Measurements from ENCODE around the gene SRRM5. TPM values are rescaled to one million over a fixed set of nuclear protein-coding genes. Genes with fewer than 3 reads are reported as not detected.

SRRM5 gene

DNA sequence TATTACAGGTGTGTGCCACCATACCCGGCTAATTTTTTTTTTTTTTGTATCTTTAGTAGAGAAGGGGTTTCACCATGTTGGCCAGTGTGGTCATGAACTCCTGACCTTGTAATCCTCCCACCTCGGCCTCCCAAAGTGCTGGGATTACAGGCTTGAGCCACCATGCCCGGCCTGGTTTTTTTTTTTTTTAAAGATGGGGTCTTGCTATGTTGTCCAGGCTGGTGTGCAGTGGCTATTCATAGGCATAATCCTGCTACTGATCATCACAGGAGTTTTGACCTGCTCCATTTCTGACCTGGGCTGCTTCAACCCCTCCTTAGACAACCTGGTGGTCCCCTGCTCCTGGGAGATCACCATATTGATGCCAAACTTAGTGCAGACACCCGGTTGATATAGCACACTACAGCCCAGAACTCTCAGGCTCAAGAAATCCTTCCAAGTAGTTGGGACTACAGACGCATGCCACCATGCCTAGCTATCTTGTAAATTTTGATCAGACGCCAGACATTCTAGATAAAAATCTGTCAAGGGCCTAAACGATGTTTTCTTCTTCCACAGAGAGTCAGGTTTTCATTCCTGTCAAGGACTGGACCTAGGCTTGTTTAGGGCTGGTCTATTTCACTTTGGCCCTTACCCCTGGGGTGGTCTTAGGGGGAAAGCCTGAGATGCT, 48.5 kb downstream of the SRRM5 start:
- no peaks in the 10 kb centered on the region for H3K79me1 ChIP-seq (ENCODE audit: low read length)
- no peak overlapping the region for H2AK5ac ChIP-seq (ENCODE audit: low read length)
- H3K27me3 ChIP-seq (ENCODE audit: insufficient read depth, low read length, poor library complexity), result no peaks in the 10 kb centered on the region
- H3K36me3 ChIP-seq (ENCODE audit: control insufficient read depth, insufficient read depth, low read length), result peaks cover 2% of the 10 kb centered on the region
- no peak overlapping the region for H3K56ac ChIP-seq (ENCODE audit: low read length)
- no peak overlapping the region for H3K23ac ChIP-seq (ENCODE audit: low read length)
- H2BK120ac ChIP-seq (ENCODE audit: low read depth, low read length), result no peak overlapping the region
- H4K8ac ChIP-seq (ENCODE audit: low read depth, low read length), result no peak overlapping the region
- no CpG with 5 or more reads among the region's 7 CpGs for WGBS (ENCODE audit: extremely low coverage, insufficient coverage, low lambda C conversion rate)
- no peak overlapping the region for H4K5ac ChIP-seq (ENCODE audit: low read length)
- no peak overlapping the region for H3K9ac ChIP-seq (ENCODE audit: low read length)
- H3K4me1 ChIP-seq (ENCODE audit: control insufficient read depth, low read depth, low read length), result no peaks in the 10 kb centered on the region
- H3K4ac ChIP-seq (ENCODE audit: low read depth, low read length), result no peak overlapping the region
- no peak for DNase-seq
- no peak overlapping the region for H2BK5ac ChIP-seq (ENCODE audit: low read length)
- no peak overlapping the region for H2BK15ac ChIP-seq (replicated peaks; ENCODE audit: low read depth)
- no peak overlapping the region for H3K4me2 ChIP-seq (ENCODE audit: low read length)
- H3K79me2 ChIP-seq (ENCODE audit: control insufficient read depth, insufficient read depth, low read length), result no peaks in the 10 kb centered on the region
- no peak overlapping the region for H3K27ac ChIP-seq (ENCODE audit: low read depth, low read length)
- no peak overlapping the region for H3K18ac ChIP-seq (ENCODE audit: low read length)
- no peak overlapping the region for H3K4me3 ChIP-seq (ENCODE audit: low read length)

DNA sequence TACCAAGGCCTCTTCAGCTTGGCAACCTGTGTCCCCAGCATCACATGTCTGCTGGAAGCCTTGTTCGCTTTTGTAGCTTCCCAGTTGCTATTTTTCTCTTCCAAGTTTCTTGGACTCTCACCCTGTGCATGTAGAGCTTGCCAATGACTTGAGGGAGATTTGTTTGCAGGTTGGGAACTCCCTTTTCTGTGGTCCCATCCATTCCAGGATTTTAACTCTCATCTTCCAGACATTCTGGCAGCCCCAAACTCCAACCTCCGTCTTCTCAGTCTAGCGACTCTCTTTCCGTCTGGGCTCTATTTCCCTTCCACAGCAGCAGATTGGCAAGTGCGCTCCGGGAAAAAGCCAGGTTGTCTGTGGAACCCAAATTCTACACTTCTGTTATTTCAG, 49.1 kb downstream of the SRRM5 start:
- no peak overlapping the region for H2BK120ac ChIP-seq (ENCODE audit: low read depth, low read length)
- H3K27me3 ChIP-seq (ENCODE audit: insufficient read depth, low read length, poor library complexity), result no peaks in the 10 kb centered on the region
- H2BK5ac ChIP-seq (ENCODE audit: low read length), result no peak overlapping the region
- no peak overlapping the region for H3K4ac ChIP-seq (ENCODE audit: low read depth, low read length)
- WGBS (ENCODE audit: extremely low coverage, insufficient coverage, low lambda C conversion rate), result no CpG with 5 or more reads among the region's 6 CpGs
- H2BK15ac ChIP-seq (replicated peaks; ENCODE audit: low read depth), result no peak overlapping the region
- H3K4me2 ChIP-seq (ENCODE audit: low read length), result no peak overlapping the region
- no peak overlapping the region for H3K27ac ChIP-seq (ENCODE audit: low read depth, low read length)
- no peaks in the 10 kb centered on the region for H3K79me2 ChIP-seq (ENCODE audit: control insufficient read depth, insufficient read depth, low read length)
- no peak overlapping the region for H3K18ac ChIP-seq (ENCODE audit: low read length)
- H4K5ac ChIP-seq (ENCODE audit: low read length), result no peak overlapping the region
- H2AK5ac ChIP-seq (ENCODE audit: low read length), result no peak overlapping the region
- DNase-seq, result no peak
- H3K4me3 ChIP-seq (ENCODE audit: low read length), result no peak overlapping the region
- H3K79me1 ChIP-seq (ENCODE audit: low read length), result no peaks in the 10 kb centered on the region
- no peak overlapping the region for H3K9ac ChIP-seq (ENCODE audit: low read length)
- no peaks in the 10 kb centered on the region for H3K4me1 ChIP-seq (ENCODE audit: control insufficient read depth, low read depth, low read length)
- no peak overlapping the region for H3K56ac ChIP-seq (ENCODE audit: low read length)
- no peaks in the 10 kb centered on the region for H3K36me3 ChIP-seq (ENCODE audit: control insufficient read depth, insufficient read depth, low read length)
- no peak overlapping the region for H3K23ac ChIP-seq (ENCODE audit: low read length)
- no peak overlapping the region for H4K8ac ChIP-seq (ENCODE audit: low read depth, low read length)

GRCh38 chr19:43662487-43662886, 50.6 kb downstream of the SRRM5 start:
- H2AK5ac ChIP-seq (ENCODE audit: low read length), result no peak overlapping the region
- no peak overlapping the region for H4K8ac ChIP-seq (ENCODE audit: low read depth, low read length)
- no peak overlapping the region for H2BK5ac ChIP-seq (ENCODE audit: low read length)
- no peak overlapping the region for H2BK15ac ChIP-seq (replicated peaks; ENCODE audit: low read depth)
- no peak overlapping the region for H2BK120ac ChIP-seq (ENCODE audit: low read depth, low read length)
- H3K27me3 ChIP-seq (ENCODE audit: insufficient read depth, low read length, poor library complexity), result no peaks in the 10 kb centered on the region
- no peak overlapping the region for H3K18ac ChIP-seq (ENCODE audit: low read length)
- no peak overlapping the region for H3K23ac ChIP-seq (ENCODE audit: low read length)
- H3K4ac ChIP-seq (ENCODE audit: low read depth, low read length), result no peak overlapping the region
- H3K79me1 ChIP-seq (ENCODE audit: low read length), result no peaks in the 10 kb centered on the region
- H3K4me1 ChIP-seq (ENCODE audit: control insufficient read depth, low read depth, low read length), result peaks cover under 1% of the 10 kb centered on the region
- DNase-seq, result peak; percentile 42
- no peak overlapping the region for H3K4me3 ChIP-seq (ENCODE audit: low read length)
- no peak overlapping the region for H3K27ac ChIP-seq (ENCODE audit: low read depth, low read length)
- no peak overlapping the region for H4K5ac ChIP-seq (ENCODE audit: low read length)
- no CpG with 5 or more reads among the region's 6 CpGs for WGBS (ENCODE audit: extremely low coverage, insufficient coverage, low lambda C conversion rate)
- H3K4me2 ChIP-seq (ENCODE audit: low read length), result no peak overlapping the region
- no peaks in the 10 kb centered on the region for H3K36me3 ChIP-seq (ENCODE audit: control insufficient read depth, insufficient read depth, low read length)
- H3K9ac ChIP-seq (ENCODE audit: low read length), result no peak overlapping the region
- no peak overlapping the region for H3K56ac ChIP-seq (ENCODE audit: low read length)
- H3K79me2 ChIP-seq (ENCODE audit: control insufficient read depth, insufficient read depth, low read length), result no peaks in the 10 kb centered on the region

- H3K27ac ChIP-seq (ENCODE audit: low read depth, low read length), result no peak overlapping the region
- no peak overlapping the region for H3K4me2 ChIP-seq (ENCODE audit: low read length)
- no peak overlapping the region for H2BK15ac ChIP-seq (replicated peaks; ENCODE audit: low read depth)
- no peaks in the 10 kb centered on the region for H3K79me2 ChIP-seq (ENCODE audit: control insufficient read depth, insufficient read depth, low read length)
- no CpG with 5 or more reads among the region's 7 CpGs for WGBS (ENCODE audit: extremely low coverage, insufficient coverage, low lambda C conversion rate)
- H2BK5ac ChIP-seq (ENCODE audit: low read length), result no peak overlapping the region
- no peaks in the 10 kb centered on the region for H3K27me3 ChIP-seq (ENCODE audit: insufficient read depth, low read length, poor library complexity)
- H4K8ac ChIP-seq (ENCODE audit: low read depth, low read length), result no peak overlapping the region
- no peak overlapping the region for H3K4me3 ChIP-seq (ENCODE audit: low read length)
- no peak overlapping the region for H2BK120ac ChIP-seq (ENCODE audit: low read depth, low read length)
- H3K79me1 ChIP-seq (ENCODE audit: low read length), result no peaks in the 10 kb centered on the region
- DNase-seq, result no peak
- H4K5ac ChIP-seq (ENCODE audit: low read length), result no peak overlapping the region
- no peak overlapping the region for H3K56ac ChIP-seq (ENCODE audit: low read length)
- no peaks in the 10 kb centered on the region for H3K36me3 ChIP-seq (ENCODE audit: control insufficient read depth, insufficient read depth, low read length)
- no peak overlapping the region for H3K18ac ChIP-seq (ENCODE audit: low read length)
- H3K4me1 ChIP-seq (ENCODE audit: control insufficient read depth, low read depth, low read length), result peaks cover 4% of the 10 kb centered on the region
- H3K4ac ChIP-seq (ENCODE audit: low read depth, low read length), result no peak overlapping the region
- no peak overlapping the region for H3K9ac ChIP-seq (ENCODE audit: low read length)
- H3K23ac ChIP-seq (ENCODE audit: low read length), result no peak overlapping the region
- no peak overlapping the region for H2AK5ac ChIP-seq (ENCODE audit: low read length)
Measured at GRCh38 chr19:43664018-43664417, 52.1 kb downstream of the SRRM5 start.

Small RNA genes lying within 50 kb of the gene (small RNA-seq; reads per million reads assigned to genes)
- not detected for gene RN7SL368P (ENCODE audit: insufficient read depth)

Data from mesendoderm (in vitro differentiated cells).